HEK293 (cell line): ENCODE results near the gene TEP1.

ENCODE experiments used
- CTCF ChIA-PET: fragments of 350-600 bp; formaldehyde crosslinking; extraction: SDS; loops from one replicate; lab custom pipeline; 2021; ENCODE audit warnings: antibody characterized with exemption; lab: Yijun Ruan, JAX
- POLR2A ChIA-PET: fragments of 300-600 bp; formaldehyde crosslinking; extraction: SDS; loops from one replicate; lab custom pipeline; 2020; ENCODE audit warnings: antibody characterized with exemption, inconsistent platforms; lab: Yijun Ruan, JAX
- H3K27ac ChIP-seq: fragments of 200-500 bp; sonication (Bioruptor generic); 2 replicates; pipeline ENCODE4 v1.5.1; 2014; ENCODE audit warnings: low read depth, low read length, control low read depth, inconsistent platforms; ENCODE audit errors: extremely low read depth
- H3K36me3 ChIP-seq, 2 experiments: fragments of 200-500 bp in 1 of 2; sonication (Bioruptor generic) in 1 of 2; 1 replicate in 1 of 2; 2 replicates in 1 of 2; pipeline ENCODE4 v1.5.1; 2014 to 2017; ENCODE audit warnings: inconsistent platforms in 2 of 2, low read length in 2 of 2; ENCODE audit not compliant: control insufficient read depth in 2 of 2, insufficient read depth in 1 of 2
- H3K4me1 ChIP-seq: fragments of 200-500 bp; sonication (Bioruptor generic); 2 replicates; pipeline ENCODE4 v1.5.1; 2014; ENCODE audit warnings: mild to moderate bottlenecking, low read length, inconsistent platforms; ENCODE audit not compliant: control insufficient read depth, insufficient read depth
- H3K4me3 ChIP-seq: 2 replicates; pipeline ENCODE4 v1.5.1; 2011; ENCODE audit warnings: low read depth, mild to moderate bottlenecking, control low read depth, low read length, moderate library complexity
- H3K9me3 ChIP-seq: fragments of 200-500 bp; sonication (Bioruptor generic); 2 replicates; pipeline ENCODE4 v1.5.1; 2014; ENCODE audit warnings: low read depth, low read length, inconsistent platforms; ENCODE audit not compliant: control insufficient read depth, insufficient read depth
- BCL11A ChIP-seq: fragments of 450-650 bp; formaldehyde crosslinking; IDR thresholded peaks from 2 replicates; pipeline ENCODE4 v1.5.1; 2016; ENCODE audit warnings: low read depth, missing biosample characterization, missing genetic modification characterization
- GFI1B ChIP-seq: fragments of 450-650 bp; formaldehyde crosslinking; IDR thresholded peaks from 2 replicates; pipeline ENCODE4 v1.5.1; 2016; ENCODE audit warnings: missing biosample characterization, missing genetic modification characterization
- KLF16 ChIP-seq: fragments of 450-650 bp; formaldehyde crosslinking; IDR thresholded peaks from 2 replicates; pipeline ENCODE4 v1.5.1; 2017; ENCODE audit warnings: missing biosample characterization, missing genetic modification characterization
- SALL2 ChIP-seq: fragments of 450-650 bp; formaldehyde crosslinking; IDR thresholded peaks from 2 replicates; pipeline ENCODE4 v1.5.0; 2017; ENCODE audit warnings: missing biosample characterization, mild to moderate bottlenecking, missing genetic modification characterization, borderline replicate concordance
- ZEB2 ChIP-seq: fragments of 450-650 bp; formaldehyde crosslinking; IDR thresholded peaks from 2 replicates; pipeline ENCODE4 v1.5.1; 2016; ENCODE audit warnings: missing biosample characterization, missing genetic modification characterization
- ZFP69B ChIP-seq: fragments of 450-650 bp; formaldehyde crosslinking; IDR thresholded peaks from 2 replicates; pipeline ENCODE4 v1.5.1; 2016; ENCODE audit warnings: missing biosample characterization, missing genetic modification characterization
- ZNF157 ChIP-seq: fragments of 450-650 bp; formaldehyde crosslinking; IDR thresholded peaks from 2 replicates; pipeline ENCODE4 v1.5.1; 2016; ENCODE audit warnings: missing biosample characterization, missing genetic modification characterization
- ZNF2 ChIP-seq: fragments of 450-650 bp; formaldehyde crosslinking; IDR thresholded peaks from 2 replicates; pipeline ENCODE4 v1.5.1; 2016; ENCODE audit warnings: missing biosample characterization, missing genetic modification characterization
- ZNF239 ChIP-seq: fragments of 450-650 bp; formaldehyde crosslinking; IDR thresholded peaks from 2 replicates; pipeline ENCODE4 v1.5.1; 2016; ENCODE audit warnings: missing biosample characterization, missing genetic modification characterization
- ZNF292 ChIP-seq: fragments of 450-650 bp; formaldehyde crosslinking; IDR thresholded peaks from 2 replicates; pipeline ENCODE4 v1.5.1; 2016; ENCODE audit warnings: low read depth, missing biosample characterization, missing genetic modification characterization, borderline replicate concordance
- ZNF335 ChIP-seq: fragments of 450-650 bp; formaldehyde crosslinking; conservative IDR thresholded peaks from 2 replicates; pipeline ENCODE4 v1.5.1; 2016; ENCODE audit warnings: missing biosample characterization, missing genetic modification characterization
- ZNF341 ChIP-seq: fragments of 450-650 bp; formaldehyde crosslinking; IDR thresholded peaks from 2 replicates; pipeline ENCODE4; 2016; ENCODE audit warnings: low read depth, missing biosample characterization, missing genetic modification characterization
- ZNF350 ChIP-seq: fragments of 450-650 bp; formaldehyde crosslinking; IDR thresholded peaks from 2 replicates; pipeline ENCODE4 v1.5.0; 2017; ENCODE audit warnings: missing biosample characterization, mild to moderate bottlenecking, missing genetic modification characterization
- ZNF404 ChIP-seq: fragments of 450-650 bp; formaldehyde crosslinking; IDR thresholded peaks from 2 replicates; pipeline ENCODE4 v1.5.1; 2017; ENCODE audit warnings: missing biosample characterization, missing genetic modification characterization
- ZNF416 ChIP-seq: fragments of 450-650 bp; formaldehyde crosslinking; IDR thresholded peaks from 2 replicates; pipeline ENCODE4 v1.5.1; 2016; ENCODE audit warnings: missing biosample characterization, missing genetic modification characterization
- ZNF514 ChIP-seq: fragments of 450-650 bp; formaldehyde crosslinking; IDR thresholded peaks from 2 replicates; pipeline ENCODE4 v1.5.1; 2016; ENCODE audit warnings: missing biosample characterization, missing genetic modification characterization
- ZNF529 ChIP-seq: fragments of 450-650 bp; formaldehyde crosslinking; IDR thresholded peaks from 2 replicates; pipeline ENCODE4 v1.5.1; 2017; ENCODE audit warnings: missing genetic modification characterization, missing biosample characterization; ENCODE audit not compliant: insufficient replicate concordance
- ZNF561 ChIP-seq: fragments of 450-650 bp; IDR thresholded peaks from 2 replicates; pipeline ENCODE4 v1.5.1; 2018; ENCODE audit warnings: missing biosample characterization, missing genetic modification characterization, borderline replicate concordance
- ZNF621 ChIP-seq: fragments of 450-650 bp; formaldehyde crosslinking; IDR thresholded peaks from 2 replicates; pipeline ENCODE4 v1.5.1; 2017; ENCODE audit warnings: missing biosample characterization, missing genetic modification characterization
- TF ChIP-seq, protein P1 (sequence below): fragments of 450-650 bp; formaldehyde crosslinking; IDR thresholded peaks from 2 replicates; pipeline ENCODE4 v1.5.1; 2016; ENCODE audit warnings: missing biosample characterization, missing genetic modification characterization
- TF ChIP-seq, protein P2 (sequence below): fragments of 450-650 bp; formaldehyde crosslinking; IDR thresholded peaks from 2 replicates; pipeline ENCODE4 v1.5.1; 2016; ENCODE audit warnings: missing biosample characterization, missing genetic modification characterization, borderline replicate concordance
- TF ChIP-seq, protein P3 (sequence below): fragments of 450-650 bp; formaldehyde crosslinking; IDR thresholded peaks from 2 replicates; pipeline ENCODE4 v1.5.1; 2016; ENCODE audit warnings: missing biosample characterization, missing genetic modification characterization
- TF ChIP-seq, protein P4 (sequence below): fragments of 450-650 bp; formaldehyde crosslinking; IDR thresholded peaks from 2 replicates; pipeline ENCODE4 v1.5.1; 2017; ENCODE audit warnings: missing biosample characterization, missing genetic modification characterization
- TF ChIP-seq, protein P5 (sequence below): fragments of 450-650 bp; formaldehyde crosslinking; IDR thresholded peaks from 2 replicates; pipeline ENCODE4 v1.5.1; 2016; ENCODE audit warnings: missing biosample characterization, missing genetic modification characterization

TEP1 gene

DNA sequence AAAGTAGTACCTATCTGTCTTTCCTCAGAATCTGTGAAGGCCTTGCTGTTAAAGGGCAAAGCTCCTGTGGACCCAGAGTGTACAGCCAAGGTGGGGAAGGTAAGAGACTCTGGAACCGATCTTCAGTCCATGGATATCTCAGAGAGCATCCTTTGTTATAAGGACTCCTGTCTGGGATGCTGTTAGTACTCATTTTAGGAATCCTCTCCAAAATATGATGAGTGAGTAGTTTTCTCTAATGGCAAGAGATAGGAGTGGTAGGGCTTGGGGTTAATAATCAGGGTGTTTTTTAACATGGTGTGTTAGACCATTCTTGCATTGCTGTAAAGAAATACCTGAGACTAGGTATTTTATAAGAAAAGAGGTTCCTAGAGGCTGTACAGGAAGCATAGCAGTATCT lies 67.9 kb downstream of the TEP1 start (continued):
- TF ChIP-seq, protein P1, sequence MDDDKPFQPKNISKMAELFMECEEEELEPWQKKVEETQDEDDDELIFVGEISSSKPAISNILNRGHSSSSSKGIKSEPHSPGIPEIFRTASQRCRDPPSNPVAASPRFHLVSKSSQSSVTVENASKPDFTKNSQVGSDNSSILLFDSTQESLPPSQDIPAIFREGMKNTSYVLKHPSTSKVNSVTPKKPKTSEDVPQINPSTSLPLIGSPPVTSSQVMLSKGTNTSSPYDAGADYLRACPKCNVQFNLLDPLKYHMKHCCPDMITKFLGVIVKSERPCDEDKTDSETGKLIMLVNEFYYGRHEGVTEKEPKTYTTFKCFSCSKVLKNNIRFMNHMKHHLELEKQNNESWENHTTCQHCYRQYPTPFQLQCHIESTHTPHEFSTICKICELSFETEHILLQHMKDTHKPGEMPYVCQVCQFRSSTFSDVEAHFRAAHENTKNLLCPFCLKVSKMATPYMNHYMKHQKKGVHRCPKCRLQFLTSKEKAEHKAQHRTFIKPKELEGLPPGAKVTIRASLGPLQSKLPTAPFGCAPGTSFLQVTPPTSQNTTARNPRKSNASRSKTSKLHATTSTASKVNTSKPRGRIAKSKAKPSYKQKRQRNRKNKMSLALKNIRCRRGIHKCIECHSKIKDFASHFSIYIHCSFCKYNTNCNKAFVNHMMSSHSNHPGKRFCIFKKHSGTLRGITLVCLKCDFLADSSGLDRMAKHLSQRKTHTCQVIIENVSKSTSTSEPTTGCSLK = no peak
- TF ChIP-seq ZNF404 (tag by site-specific recombination) (no peak), GFI1B (tag by site-specific recombination) (no peak), SALL2 (tag by site-specific recombination) (no peak), ZNF2 (no peak)

DNA sequence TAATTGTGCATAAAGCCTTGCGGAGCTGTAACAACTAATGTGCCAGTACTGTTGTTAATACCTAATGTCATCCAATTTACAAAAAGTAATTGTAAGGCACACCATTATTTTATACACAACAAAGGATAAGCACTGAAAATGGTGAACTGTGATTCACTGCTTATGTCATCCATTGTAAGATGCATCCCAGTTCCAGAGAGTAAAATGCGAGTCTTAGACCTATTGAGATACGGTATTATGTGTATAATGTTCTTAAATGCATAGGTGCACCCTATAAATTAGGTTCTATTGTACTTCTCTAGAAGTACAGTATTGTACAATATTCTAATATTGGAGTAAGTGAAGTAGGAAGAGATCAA lies 69.5 kb downstream of the TEP1 start:
- peaks cover 34 to 38% of the 10 kb centered on the region in 2 experiments for H3K36me3 ChIP-seq
- TF ChIP-seq, protein P2, sequence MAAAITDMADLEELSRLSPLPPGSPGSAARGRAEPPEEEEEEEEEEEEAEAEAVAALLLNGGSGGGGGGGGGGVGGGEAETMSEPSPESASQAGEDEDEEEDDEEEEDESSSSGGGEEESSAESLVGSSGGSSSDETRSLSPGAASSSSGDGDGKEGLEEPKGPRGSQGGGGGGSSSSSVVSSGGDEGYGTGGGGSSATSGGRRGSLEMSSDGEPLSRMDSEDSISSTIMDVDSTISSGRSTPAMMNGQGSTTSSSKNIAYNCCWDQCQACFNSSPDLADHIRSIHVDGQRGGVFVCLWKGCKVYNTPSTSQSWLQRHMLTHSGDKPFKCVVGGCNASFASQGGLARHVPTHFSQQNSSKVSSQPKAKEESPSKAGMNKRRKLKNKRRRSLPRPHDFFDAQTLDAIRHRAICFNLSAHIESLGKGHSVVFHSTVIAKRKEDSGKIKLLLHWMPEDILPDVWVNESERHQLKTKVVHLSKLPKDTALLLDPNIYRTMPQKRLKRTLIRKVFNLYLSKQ (tag by site-specific recombination) = no peak
- TF ChIP-seq ZNF157 (tag by site-specific recombination) (no peak), ZNF514 (no peak), ZNF292 (tag by site-specific recombination) (no peak), ZNF529 (tag by site-specific recombination) (no peak), KLF16 (tag by site-specific recombination) (no peak), ZNF621 (no peak), ZNF335 (tag by site-specific recombination) (peak; percentile 11; the same call in 1 of the 2 replicates)
- TF ChIP-seq, protein P3, sequence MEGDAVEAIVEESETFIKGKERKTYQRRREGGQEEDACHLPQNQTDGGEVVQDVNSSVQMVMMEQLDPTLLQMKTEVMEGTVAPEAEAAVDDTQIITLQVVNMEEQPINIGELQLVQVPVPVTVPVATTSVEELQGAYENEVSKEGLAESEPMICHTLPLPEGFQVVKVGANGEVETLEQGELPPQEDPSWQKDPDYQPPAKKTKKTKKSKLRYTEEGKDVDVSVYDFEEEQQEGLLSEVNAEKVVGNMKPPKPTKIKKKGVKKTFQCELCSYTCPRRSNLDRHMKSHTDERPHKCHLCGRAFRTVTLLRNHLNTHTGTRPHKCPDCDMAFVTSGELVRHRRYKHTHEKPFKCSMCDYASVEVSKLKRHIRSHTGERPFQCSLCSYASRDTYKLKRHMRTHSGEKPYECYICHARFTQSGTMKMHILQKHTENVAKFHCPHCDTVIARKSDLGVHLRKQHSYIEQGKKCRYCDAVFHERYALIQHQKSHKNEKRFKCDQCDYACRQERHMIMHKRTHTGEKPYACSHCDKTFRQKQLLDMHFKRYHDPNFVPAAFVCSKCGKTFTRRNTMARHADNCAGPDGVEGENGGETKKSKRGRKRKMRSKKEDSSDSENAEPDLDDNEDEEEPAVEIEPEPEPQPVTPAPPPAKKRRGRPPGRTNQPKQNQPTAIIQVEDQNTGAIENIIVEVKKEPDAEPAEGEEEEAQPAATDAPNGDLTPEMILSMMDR (tag by site-specific recombination) = 0 out of 2 replicates have a peak, but pooled peaks have one; percentile 3
- H3K9me3 ChIP-seq = no peaks in the 10 kb centered on the region
- peak overlapping the region; percentile 70; the same call in 1 of the 2 replicates for H3K27ac ChIP-seq
- H3K4me1 ChIP-seq = 0 out of 2 replicates have a peak, but pooled peaks cover 4% of the 10 kb centered on the region
- H3K4me3 ChIP-seq = peak overlapping the region; percentile 89
- ChIA-PET CTCF (interaction anchor here (0.7 to 6.4 kb wide), 3 partner anchors 16 to 72 kb away, joined by 5 to 67 read pairs (median 5); no protein-coding TSS in a partner anchor), POLR2A (interaction anchor here (0.5 to 3.4 kb wide), 21 partner anchors 9 to 341 kb away, joined by 3 to 57 read pairs (median 7); partner anchors contain the start of genes APEX1, CCNB1IP1, OSGEP and PIP4P1)

DNA sequence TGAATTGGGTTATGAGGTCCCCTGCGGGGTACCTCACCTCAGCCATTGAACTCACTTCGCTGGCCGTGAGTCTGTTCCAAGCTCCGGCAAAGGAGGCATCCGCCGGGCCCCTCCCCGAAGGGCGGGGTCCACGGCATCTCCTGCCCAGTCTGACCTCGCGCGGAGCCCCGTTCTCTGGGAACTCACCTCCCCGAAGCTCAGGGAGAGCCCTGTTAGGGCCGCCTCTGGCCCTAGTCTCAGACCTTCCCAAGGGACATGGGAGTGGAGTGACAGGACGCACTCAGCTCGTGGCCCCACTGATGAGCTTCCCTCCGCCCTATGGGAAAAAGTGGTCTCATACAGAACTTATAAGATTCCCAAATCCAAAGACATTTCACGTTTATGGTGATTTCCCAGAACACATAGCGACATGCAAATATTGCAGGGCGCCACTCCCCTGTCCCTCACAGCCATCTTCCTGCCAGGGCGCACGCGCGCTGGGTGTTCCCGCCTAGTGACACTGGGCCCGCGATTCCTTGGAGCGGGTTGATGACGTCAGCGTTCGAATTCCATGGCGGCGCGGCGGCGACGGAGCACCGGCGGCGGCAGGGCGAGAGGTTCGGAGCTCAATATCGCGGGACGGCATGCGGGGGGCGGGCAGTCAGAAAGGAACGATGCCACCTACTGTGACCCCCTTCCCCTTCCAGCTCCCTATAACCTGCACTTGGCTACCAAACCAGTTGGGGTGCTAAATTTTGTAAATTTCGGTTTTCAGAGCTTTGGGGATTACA lies 70.0 kb downstream of the TEP1 start, which contains the start of gene PARP2:
Gene PARP2 (plus strand): TSS at position 544 of the 770 bp plus-strand sequence. CDS start 7 bp downstream, at position 551.
- Histone ChIP-seq H3K4me1 (0 out of 2 replicates have a peak, but pooled peaks cover 4% of the 10 kb centered on the region), H3K9me3 (no peaks in the 10 kb centered on the region), H3K27ac (peak within 1 kb of the TSS; percentile 93), H3K36me3 (peaks cover 29 to 32% of the 10 kb centered on the region in 2 experiments), H3K4me3 (peak within 1 kb of the TSS; percentile 89)
- ChIA-PET CTCF (interaction anchor here (0.7 to 6.4 kb wide), 8 partner anchors 8 to 270 kb away, joined by 3 to 67 read pairs (median 3); no protein-coding TSS in a partner anchor), POLR2A (interaction anchor here (0.5 to 3.4 kb wide), 33 partner anchors 9 to 1183 kb away, joined by 3 to 57 read pairs (median 4); partner anchors contain the start of genes APEX1, CCNB1IP1, OSGEP and PIP4P1)
- TF ChIP-seq ZNF239 (tag by site-specific recombination) (no peak), ZEB2 (tag by site-specific recombination) (peak; percentile 76), ZNF341 (tag by site-specific recombination) (peak; percentile 81), BCL11A (tag by site-specific recombination) (peak; percentile 98; the same call in 1 of the 2 replicates), ZFP69B (peak; percentile 96), ZNF561 (tag by site-specific recombination) (peak; percentile 96), KLF16 (tag by site-specific recombination) (peak; percentile 47; the same call in 1 of the 2 replicates), ZNF350 (tag by site-specific recombination) (no peak), ZNF416 (tag by site-specific recombination) (no peak)
- TF ChIP-seq, protein P4, sequence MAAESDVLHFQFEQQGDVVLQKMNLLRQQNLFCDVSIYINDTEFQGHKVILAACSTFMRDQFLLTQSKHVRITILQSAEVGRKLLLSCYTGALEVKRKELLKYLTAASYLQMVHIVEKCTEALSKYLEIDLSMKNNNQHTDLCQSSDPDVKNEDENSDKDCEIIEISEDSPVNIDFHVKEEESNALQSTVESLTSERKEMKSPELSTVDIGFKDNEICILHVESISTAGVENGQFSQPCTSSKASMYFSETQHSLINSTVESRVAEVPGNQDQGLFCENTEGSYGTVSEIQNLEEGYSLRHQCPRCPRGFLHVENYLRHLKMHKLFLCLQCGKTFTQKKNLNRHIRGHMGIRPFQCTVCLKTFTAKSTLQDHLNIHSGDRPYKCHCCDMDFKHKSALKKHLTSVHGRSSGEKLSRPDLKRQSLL (tag by site-specific recombination) = 0 out of 2 replicates have a peak, but pooled peaks have one; percentile 25
- TF ChIP-seq, protein P5, sequence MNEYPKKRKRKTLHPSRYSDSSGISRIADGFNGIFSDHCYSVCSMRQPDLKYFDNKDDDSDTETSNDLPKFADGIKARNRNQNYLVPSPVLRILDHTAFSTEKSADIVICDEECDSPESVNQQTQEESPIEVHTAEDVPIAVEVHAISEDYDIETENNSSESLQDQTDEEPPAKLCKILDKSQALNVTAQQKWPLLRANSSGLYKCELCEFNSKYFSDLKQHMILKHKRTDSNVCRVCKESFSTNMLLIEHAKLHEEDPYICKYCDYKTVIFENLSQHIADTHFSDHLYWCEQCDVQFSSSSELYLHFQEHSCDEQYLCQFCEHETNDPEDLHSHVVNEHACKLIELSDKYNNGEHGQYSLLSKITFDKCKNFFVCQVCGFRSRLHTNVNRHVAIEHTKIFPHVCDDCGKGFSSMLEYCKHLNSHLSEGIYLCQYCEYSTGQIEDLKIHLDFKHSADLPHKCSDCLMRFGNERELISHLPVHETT = no peak; the same call in 1 of the 2 replicates
